ENCODE results near the gene VDAC1. TPM values are rescaled to one million over a fixed set of nuclear protein-coding genes. Genes with fewer than 3 reads are reported as not detected.
"Not testable (repeated sequence)": the region's sequence is repeated elsewhere in the genome, so short reads cannot be mapped to it uniquely, and the experiment has no call there.

VDAC1 gene
- polyA plus RNA-seq, 3 donors: 184 to 202 (median 187) TPM

DNA sequence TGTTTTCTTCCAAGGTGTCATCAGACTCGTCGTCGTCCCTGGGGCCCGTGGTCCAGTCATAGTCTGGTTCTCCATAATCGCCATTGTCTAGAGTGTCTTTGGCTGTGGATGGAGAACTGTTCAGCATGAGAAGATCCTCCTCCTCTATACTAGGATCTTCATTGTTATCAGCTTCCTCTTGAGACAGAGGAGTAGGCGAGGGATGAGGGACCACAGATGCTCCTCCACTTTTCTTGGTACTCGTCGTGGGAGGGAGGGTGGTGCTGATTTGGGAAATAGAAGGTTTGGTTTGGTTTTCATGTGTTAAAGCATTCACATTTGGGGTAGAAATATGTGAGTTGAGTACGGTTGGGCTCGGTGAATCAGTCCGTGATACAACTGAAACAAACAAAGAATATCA is 45.1 kb downstream of the VDAC1 start:
- no peak for DNase-seq (ENCODE audit: extremely low read depth in 1 of 11, low read depth in 9 of 11, low spot score in 4 of 11)

DNA sequence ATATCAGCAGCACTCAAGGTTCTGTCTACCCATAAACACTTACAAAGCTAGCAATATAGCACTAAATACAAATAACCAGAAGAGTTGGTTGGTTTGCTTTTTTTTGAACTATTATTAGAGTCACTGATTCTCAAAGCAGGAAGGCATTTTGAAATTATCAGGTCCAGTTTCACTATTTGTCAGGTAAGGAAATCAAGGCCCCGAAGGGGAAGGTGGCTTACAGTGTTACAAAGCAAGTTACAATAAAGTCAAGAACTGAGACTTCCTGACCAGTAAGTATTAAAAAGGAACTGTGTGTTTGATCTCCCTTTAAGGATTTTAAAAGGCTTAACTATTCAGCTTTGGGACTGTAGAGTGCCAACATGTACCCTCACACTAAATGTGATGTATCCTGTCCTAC is 47.2 kb downstream of the VDAC1 start:
- no peak for DNase-seq (ENCODE audit: extremely low read depth in 1 of 11, low read depth in 9 of 11, low spot score in 4 of 11)

DNA sequence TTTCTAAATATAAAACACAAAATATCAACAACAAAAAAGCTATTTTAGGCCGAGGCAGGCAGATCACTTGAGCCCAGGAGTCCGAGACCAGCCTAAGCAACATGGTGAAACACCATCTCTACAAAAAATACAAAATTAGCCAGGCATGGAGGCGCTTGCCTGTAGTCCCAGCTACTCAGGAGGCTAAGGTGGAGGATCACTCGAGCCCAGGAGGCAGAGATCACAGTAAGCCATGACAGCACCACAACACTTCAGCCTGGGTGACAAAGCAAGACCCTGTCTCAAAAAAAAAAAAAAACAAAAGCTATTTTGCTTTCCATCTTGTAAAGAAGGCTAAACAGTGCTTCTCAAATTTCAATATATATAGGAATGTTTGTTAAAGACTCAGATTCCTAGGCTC is 47.7 kb downstream of the VDAC1 start:
- no peak for DNase-seq (ENCODE audit: extremely low read depth in 1 of 11, low read depth in 9 of 11, low spot score in 4 of 11)

DNA sequence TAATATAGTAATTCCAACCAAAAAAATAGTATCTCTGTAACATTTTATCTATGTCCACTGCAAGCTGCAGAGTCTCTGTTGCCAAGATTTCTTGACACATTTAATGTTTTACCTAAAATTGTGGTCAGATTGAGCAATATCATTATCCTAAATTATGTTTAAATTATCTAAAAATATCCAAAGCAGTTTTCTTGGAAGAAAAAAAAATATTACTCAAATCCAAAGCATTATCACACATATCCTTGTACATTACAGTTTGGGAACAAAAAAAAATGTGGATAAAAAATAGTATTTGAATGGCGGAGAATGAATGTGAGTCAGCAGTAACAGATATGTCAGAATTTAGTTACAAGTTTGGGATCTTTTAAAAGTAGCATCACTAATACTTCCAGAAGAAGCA is 48.6 kb downstream of the VDAC1 start:
- DNase-seq (ENCODE audit: extremely low read depth in 1 of 11, low read depth in 9 of 11, low spot score in 4 of 11): not testable (repeated sequence)

DNA sequence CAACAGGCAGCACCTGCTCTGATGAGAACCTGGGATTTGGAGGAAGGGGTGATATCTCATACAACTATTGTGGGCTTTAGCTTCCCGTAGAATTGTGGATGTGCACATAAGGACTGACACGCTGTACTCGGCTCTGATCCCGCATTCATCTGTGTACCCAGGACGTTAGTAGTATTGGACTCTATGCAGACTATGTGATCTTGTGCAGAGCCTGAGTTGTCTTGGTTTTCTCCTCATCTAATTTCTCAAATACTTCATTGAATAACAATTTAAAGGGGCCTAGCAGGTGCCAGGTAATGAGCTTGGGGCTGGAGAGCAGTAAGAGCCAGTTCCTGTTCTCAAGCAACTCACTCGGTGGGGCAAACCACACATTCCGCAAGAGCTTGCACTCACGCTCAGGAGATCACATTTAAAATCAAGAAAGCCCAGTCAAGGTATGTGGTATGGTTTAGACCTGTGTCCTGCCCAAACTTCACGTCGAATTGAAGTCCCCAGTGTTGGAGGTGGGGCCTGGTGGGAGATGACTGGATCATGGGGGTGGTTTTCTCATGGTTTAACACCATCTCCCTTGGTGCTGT is 51.1 kb downstream of the VDAC1 start:
- no peak for DNase-seq (ENCODE audit: extremely low read depth in 1 of 11, low read depth in 9 of 11, low spot score in 4 of 11)

DNA sequence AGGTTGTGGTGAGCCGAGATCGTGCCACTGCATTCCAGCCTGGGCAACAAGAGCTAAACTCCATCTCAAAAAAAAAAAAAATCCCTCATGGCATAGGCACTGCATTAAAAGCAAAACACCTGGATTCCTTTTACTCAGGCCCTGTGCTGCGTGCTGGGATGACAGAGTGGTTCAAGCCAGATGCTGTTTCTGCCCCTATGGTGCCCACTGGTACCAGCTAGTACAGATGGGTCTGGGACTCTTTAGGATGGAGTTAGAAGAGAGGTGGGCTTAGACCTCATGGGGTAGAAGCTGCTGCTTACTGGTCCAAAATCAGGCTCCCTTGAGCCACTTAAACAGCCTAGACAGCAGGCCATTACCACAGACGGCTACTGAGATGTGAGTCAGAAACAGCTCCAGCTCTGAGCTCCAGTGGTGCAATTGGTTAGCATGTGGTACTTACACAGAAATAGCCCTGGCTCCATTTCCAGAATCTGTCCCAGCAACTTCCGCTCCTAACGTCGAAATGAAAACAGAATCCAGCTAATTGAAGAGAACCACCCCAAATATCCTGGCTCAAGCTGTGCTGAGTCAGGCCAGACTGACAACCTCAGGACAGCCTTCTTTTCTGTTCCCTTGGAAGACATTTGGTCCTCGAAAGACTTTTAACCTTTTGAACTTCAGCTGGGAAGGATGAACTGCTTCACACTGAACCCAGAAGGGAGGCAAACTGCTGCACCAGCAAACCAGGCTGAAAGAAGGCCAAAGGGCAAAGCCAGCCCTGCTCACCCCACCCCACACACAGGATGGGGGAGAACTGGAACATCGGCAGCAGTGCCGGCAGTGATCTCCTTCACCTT is 51.8 kb downstream of the VDAC1 start:
- DNase-seq (ENCODE audit: extremely low read depth in 1 of 11, low read depth in 9 of 11, low spot score in 4 of 11): no peak

DNA sequence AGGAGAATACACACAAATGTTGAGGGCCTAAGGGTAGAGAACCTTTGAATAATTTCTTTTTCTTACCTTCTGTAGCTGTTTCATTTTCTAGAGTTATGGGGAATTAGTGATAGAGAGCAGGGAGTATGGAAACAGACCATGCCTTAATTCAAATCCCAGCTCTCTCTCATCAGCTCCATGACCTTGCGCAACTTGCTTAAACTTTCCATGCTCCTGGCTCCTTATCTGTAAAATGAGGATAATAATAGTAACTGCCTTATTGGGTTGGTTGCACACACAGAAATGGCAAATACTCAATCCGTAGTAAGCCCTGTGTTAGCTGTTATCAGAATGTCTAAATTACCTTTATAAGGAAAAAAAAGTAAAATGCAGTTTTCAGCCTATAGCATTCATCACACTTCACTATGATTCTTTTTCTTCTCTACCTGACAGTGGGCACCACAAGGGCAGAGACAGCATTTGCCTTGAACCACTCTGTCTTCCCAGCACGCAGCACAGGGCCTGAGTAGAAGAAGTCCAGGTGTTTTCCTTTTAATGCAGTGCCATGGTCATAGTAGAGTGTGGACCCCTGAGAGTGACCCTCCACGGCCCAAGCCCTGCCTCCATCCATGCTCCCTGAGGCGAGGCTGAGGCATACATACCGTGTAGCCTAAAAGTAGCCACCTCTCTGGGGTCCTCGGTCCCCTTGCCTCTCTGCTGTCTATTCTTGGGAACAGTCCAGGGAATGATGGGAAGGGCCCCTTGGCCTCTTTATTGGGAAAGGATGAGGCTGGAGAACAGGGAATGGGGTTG is 53.8 kb downstream of the VDAC1 start:
- no peak for DNase-seq (ENCODE audit: extremely low read depth in 1 of 11, low read depth in 9 of 11, low spot score in 4 of 11)

DNA sequence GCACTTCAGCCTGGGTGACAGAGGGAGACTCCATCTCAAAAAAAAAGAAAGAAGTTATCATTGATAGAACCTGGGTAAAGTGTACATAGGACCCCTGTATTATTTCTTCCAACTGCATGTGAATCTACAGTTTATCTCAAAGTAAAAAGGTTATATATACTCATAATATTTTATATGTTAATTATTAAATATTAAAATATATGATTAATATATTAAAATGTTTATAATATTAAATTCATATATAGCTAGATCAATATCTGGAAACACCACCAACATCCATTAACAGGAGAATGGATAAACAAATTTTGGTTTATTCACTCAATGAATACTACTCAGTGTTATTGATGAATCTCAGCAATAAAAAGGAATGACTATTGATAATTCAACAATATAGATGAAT is 56.1 kb downstream of the VDAC1 start:
- no peak for DNase-seq (ENCODE audit: extremely low read depth in 1 of 11, low read depth in 9 of 11, low spot score in 4 of 11)

DNA sequence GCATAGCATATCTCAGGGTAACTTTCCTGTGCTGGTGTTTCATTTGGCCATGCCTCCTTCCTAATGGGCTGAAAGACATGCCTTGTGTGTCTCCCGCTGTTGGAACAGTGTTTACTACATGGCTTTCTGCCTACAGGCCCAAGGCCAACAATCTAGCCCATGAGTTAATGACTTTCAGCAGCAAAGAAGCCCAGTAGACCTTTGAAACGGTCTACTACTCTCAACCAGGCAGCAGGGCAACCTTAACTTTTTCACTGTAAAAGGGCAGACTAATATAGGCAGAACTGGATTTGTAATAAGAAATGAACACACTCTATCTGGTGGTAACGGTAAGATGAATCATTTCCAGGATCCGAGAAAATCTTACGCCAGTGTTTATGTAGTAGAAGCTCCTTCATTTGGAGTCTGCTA is 57.3 kb downstream of the VDAC1 start:
- DNase-seq (ENCODE audit: extremely low read depth in 1 of 11, low read depth in 9 of 11, low spot score in 4 of 11): no peak

DNA sequence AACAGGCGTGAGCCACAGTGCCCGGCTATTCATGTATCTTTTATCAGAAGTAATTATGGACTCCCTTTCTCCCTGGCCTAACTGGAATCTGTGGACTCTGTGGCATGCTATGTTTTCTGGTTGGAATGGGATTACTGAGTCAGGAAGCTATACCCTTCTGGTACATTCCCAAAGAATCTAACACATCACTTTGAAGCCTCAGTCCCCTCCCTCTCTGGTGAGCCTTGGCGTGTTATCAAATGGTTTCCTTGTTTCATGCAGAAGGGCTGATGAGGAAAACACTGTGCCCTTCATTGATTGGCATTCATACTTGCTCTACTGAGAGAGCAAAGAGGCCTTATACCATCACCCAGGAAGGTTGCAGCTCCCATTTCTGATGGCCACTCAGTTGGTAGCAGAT is 59.2 kb downstream of the VDAC1 start:
- DNase-seq (ENCODE audit: extremely low read depth in 1 of 11, low read depth in 9 of 11, low spot score in 4 of 11): no peak

DNA sequence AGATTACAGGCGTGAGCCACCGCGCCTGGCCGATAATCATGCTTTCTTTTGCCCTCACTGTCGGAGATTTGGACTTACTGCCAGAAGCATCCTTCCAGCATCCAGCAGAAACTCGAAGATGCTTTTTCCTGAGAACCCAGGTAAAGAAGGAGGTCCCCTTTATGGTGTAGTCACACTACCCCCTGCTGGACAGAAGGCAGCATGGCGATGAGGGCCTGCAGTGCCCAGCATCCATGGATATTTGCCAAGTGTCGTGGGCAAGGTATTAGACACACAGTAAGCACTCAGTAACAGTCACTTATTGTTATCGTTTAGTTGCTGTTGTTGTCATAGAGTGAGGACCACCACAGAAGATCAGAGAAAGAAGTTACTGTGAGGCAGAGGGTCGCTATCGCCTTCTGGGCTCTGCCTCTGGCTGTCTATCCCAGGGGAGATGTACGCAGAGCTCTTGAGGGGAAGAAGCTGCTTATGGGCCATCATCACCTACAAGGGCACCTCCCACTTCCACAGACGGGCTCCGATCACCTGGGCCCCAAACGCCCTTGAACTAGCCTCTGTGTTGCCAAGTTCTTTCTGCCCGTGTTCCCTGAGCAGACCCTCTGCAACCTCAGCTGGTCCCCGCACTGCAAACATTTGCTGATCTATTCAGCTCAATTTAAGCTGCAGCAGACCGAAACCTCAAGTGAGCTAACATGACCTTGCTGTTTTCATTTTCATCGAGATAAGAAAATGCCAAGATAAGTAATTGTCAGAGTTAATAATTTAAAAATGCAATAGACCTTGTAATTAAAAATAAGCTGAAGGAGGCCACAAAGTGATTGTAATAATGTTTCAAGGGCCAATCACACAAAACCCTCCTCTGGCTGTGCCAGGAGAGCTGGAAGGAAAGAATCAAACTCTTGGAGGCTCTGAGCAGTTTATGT is 60.3 kb downstream of the VDAC1 start:
- DNase-seq (ENCODE audit: extremely low read depth in 1 of 11, low read depth in 9 of 11, low spot score in 4 of 11): peak in 5 of 11 donors; percentile 59 to 77 (median 67)

DNA sequence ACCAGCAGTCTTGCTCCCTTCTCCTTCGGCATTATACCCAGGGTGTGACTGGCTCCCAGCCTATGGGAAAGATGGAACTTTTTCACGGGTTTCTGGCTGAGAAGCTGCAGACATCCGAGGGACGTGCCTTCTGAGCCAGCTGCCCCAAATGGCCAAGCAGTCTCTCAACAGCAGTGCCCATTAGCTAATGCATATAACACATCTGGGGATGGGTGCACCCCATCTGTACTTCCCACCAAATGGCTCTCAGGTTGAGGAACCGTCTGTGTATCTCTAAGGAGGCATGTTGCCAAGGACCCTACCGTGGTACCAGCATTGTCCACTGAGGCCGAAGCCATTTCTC is 61.3 kb downstream of the VDAC1 start:
- no peak for DNase-seq (ENCODE audit: extremely low read depth in 1 of 11, low read depth in 9 of 11, low spot score in 4 of 11)

DNA sequence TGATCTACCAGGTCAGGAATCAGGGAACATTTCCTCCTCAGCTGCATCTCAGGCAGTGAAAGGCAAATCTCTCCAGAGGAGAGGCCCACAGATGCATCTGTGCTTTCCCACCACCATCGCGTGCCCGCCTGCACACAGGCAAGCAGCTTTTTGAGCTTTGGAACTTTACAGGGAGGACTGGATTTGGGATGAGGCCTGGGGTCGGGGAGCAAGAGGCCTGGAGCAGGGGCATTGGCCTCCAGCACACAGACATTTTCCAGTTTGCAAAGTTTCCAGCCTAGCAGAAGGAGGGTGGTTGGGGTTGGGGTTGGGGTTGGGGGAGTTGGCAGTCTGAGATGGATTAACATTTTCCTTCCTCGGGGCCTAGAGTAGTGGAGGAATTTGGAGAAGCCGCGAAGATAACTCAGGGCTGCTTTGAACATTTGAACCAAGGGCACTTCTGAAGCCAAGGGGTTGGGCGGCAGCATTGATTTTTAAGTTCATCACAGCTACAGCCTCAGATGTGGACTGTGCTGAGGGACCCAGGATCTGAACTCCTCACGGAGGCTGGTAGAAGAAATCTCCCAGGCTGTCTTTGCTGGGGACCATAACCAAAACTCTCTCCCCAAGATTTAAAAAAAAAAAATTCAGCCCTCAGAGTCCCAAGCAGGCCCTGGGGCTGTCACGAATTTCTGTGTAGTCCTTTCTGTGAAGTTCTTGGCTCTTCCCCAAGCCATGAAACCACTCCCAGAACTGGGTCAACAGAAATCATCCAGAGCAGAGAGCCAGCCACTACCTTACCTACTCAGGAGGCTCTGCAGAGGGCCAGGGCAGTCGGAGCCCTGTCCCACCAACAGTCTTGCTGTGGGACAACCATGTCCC is 61.9 kb downstream of the VDAC1 start:
- no peak for DNase-seq (ENCODE audit: extremely low read depth in 1 of 11, low read depth in 9 of 11, low spot score in 4 of 11)

DNA sequence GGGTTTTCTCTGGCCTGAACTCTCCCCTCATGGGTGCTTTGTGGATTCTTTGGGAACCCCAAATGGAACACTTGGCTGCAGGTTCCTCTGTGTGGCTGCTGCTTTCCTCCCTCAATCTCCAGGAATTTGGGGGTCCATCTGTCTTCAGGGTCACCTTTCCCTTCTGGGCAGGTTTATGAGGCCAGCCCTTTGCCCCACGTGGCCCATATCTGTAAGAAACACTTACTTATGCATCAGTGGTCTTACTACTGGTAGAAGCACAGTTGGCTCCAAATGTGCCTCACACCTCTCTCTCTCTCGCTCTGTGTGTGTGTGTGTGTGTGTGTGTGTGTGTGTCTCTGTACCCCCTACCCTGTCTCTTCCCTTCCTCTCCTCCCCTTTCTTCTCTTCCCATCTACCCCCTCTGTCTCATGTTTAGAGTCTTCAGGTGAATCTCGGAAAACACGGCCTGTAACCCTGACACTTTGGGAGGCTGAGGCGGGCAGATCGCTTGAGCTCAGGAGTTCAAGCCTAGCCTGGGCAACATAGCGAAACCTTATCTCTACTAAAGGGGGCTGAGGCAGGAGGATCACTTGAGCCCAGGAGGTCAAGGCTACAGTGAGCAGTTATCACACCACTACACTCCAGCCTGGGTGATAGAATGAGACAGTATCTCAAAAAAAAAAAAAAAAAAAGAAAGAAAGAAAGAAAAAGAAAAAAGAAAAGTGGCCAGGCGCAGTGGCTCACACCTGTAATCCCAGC is 63.1 kb downstream of the VDAC1 start:
- DNase-seq (ENCODE audit: extremely low read depth in 1 of 11, low read depth in 9 of 11, low spot score in 4 of 11): no peak

DNA sequence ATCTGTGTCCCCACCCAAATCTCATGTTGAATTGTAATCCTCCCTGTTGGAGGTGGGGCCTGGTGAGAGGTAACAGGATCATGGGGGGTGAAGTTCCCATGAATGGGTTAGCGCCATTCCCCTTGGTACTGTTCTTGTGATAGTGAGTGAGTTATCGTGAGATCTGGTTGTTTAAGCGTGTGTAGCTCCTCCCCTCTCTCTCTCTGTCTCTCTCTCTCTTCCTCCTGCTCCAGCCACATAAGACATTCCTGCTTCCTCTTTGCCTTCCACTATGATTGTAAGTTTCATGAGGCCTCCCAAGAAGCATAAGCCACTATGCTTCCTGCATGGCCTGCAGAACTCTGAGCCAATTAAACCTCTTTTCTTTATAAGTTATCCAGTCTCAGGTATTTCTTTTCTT is 65.1 kb downstream of the VDAC1 start:
- DNase-seq (ENCODE audit: extremely low read depth in 1 of 11, low read depth in 9 of 11, low spot score in 4 of 11): no peak

DNA sequence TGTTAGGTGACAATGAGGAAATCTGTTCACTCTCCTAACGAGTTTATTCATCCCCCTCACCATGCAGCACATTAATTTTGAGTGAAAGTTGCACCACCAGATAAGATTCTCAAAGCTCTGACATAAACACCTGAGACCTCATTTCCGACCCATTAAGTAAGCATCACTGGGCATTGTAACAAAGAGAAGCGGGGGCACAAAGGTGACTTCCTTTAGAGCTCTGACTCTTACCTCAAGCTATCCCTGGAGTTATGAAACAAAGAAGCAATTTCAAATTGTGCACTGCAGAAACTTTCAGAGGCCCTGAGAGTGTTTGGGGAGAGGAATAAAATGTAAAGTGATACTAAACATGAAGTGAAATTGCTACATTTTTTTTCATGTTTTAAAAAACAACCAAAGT is 65.8 kb downstream of the VDAC1 start:
- DNase-seq (ENCODE audit: extremely low read depth in 1 of 11, low read depth in 9 of 11, low spot score in 4 of 11): peak in 1 of 11 donors; percentile 57

DNA sequence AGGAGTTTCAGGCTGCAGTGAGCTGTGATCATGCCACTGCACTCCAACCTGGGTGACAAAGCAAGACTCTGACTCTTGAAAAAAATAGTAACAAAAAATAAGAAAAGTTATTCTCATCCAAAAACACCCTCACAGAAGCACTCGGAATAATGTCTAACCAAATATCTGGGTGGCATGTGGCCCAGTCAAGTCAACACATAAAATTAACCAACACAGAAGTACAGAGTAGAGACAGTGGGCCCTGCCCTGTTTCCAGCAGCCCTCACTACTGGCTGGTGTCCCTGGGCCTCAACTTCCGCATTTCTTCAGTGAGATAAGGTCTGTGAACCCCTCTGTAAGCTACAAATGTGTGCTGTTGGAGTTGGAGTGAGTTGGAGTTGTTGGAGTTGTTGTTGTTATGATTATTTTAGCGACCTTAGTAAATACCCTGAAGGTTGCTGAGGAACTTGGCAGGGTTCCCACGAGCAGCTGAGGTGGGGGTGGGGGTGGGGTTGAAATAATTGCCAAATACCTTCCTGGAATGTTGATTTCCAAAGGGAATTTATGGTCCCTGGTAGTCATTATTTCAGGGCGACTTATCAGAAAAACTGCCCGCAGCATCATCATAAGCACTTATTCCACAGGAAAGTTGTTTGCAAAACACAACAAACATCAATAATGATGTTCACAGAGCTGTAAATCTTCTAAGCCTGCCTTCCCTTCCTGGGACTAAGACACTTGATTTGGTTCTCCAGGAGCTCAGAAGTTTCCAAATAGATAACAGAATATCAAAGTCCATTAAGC is 66.5 kb downstream of the VDAC1 start:
- DNase-seq (ENCODE audit: extremely low read depth in 1 of 11, low read depth in 9 of 11, low spot score in 4 of 11): no peak

Data from renal cortex interstitium (tissue), 11 donors.